Measurements from ENCODE around the gene SH3BP1. TPM values are rescaled to one million over a fixed set of nuclear protein-coding genes. Genes with fewer than 3 reads are reported as not detected.

Gene SH3BP1
- total and polyA plus RNA-seq, 2 experiments from 2014 or later = 9.5 to 46.7 TPM

DNA sequence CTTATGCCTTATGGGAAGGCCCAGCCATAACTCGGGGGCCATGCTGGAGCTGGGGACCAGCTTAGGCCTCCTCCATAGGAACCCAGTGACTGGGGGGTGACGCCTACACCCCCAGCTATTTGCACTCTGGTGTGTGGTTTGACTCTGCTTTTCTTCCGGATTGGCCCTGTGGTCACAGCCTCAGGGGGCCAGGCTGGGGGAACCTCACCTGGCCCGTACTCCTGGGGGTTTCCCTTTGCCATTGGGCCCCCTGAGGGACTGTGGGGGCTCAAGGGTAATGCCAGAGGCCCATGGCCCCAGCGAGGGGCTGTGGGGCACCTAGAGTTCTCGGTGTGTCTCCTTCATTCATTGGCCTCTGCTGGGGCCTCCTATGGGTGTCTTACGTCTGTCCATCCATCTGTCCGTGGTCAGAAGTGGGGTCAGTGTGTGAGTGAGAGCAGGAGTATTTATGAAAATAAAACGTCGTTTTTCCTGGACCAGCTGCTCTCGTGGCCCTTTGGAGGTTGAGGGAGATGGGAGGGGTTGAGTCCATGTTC, 6.3 kb upstream of the SH3BP1 start (continued):
- TF ChIP-seq, protein P1, sequence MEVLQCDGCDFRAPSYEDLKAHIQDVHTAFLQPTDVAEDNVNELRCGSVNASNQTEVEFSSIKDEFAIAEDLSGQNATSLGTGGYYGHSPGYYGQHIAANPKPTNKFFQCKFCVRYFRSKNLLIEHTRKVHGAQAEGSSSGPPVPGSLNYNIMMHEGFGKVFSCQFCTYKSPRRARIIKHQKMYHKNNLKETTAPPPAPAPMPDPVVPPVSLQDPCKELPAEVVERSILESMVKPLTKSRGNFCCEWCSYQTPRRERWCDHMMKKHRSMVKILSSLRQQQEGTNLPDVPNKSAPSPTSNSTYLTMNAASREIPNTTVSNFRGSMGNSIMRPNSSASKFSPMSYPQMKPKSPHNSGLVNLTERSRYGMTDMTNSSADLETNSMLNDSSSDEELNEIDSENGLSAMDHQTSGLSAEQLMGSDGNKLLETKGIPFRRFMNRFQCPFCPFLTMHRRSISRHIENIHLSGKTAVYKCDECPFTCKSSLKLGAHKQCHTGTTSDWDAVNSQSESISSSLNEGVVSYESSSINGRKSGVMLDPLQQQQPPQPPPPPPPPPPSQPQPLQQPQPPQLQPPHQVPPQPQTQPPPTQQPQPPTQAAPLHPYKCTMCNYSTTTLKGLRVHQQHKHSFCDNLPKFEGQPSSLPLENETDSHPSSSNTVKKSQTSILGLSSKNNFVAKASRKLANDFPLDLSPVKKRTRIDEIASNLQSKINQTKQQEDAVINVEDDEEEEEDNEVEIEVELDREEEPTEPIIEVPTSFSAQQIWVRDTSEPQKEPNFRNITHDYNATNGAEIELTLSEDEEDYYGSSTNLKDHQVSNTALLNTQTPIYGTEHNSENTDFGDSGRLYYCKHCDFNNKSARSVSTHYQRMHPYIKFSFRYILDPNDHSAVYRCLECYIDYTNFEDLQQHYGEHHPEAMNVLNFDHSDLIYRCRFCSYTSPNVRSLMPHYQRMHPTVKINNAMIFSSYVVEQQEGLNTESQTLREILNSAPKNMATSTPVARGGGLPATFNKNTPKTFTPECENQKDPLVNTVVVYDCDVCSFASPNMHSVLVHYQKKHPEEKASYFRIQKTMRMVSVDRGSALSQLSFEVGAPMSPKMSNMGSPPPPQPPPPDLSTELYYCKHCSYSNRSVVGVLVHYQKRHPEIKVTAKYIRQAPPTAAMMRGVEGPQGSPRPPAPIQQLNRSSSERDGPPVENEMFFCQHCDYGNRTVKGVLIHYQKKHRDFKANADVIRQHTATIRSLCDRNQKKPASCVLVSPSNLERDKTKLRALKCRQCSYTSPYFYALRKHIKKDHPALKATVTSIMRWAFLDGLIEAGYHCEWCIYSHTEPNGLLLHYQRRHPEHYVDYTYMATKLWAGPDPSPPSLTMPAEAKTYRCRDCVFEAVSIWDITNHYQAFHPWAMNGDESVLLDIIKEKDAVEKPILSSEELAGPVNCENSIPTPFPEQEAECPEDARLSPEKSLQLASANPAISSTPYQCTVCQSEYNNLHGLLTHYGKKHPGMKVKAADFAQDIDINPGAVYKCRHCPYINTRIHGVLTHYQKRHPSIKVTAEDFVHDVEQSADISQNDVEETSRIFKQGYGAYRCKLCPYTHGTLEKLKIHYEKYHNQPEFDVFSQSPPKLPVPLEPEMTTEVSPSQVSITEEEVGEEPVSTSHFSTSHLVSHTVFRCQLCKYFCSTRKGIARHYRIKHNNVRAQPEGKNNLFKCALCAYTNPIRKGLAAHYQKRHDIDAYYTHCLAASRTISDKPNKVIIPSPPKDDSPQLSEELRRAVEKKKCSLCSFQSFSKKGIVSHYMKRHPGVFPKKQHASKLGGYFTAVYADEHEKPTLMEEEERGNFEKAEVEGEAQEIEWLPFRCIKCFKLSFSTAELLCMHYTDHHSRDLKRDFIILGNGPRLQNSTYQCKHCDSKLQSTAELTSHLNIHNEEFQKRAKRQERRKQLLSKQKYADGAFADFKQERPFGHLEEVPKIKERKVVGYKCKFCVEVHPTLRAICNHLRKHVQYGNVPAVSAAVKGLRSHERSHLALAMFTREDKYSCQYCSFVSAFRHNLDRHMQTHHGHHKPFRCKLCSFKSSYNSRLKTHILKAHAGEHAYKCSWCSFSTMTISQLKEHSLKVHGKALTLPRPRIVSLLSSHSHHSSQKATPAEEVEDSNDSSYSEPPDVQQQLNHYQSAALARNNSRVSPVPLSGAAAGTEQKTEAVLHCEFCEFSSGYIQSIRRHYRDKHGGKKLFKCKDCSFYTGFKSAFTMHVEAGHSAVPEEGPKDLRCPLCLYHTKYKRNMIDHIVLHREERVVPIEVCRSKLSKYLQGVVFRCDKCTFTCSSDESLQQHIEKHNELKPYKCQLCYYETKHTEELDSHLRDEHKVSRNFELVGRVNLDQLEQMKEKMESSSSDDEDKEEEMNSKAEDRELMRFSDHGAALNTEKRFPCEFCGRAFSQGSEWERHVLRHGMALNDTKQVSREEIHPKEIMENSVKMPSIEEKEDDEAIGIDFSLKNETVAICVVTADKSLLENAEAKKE (CRISPR knock-in tag; IDR thresholded peaks at IDR 0.05) = no peak
- no peak for TF ChIP-seq ZNF331 (CRISPR knock-in tag; IDR thresholded peaks at IDR 0.05; ENCODE audit: low read depth)
- no peak for TF ChIP-seq CREB1 (CRISPR knock-in tag; IDR thresholded peaks at IDR 0.05; ENCODE audit: low read depth)

DNA sequence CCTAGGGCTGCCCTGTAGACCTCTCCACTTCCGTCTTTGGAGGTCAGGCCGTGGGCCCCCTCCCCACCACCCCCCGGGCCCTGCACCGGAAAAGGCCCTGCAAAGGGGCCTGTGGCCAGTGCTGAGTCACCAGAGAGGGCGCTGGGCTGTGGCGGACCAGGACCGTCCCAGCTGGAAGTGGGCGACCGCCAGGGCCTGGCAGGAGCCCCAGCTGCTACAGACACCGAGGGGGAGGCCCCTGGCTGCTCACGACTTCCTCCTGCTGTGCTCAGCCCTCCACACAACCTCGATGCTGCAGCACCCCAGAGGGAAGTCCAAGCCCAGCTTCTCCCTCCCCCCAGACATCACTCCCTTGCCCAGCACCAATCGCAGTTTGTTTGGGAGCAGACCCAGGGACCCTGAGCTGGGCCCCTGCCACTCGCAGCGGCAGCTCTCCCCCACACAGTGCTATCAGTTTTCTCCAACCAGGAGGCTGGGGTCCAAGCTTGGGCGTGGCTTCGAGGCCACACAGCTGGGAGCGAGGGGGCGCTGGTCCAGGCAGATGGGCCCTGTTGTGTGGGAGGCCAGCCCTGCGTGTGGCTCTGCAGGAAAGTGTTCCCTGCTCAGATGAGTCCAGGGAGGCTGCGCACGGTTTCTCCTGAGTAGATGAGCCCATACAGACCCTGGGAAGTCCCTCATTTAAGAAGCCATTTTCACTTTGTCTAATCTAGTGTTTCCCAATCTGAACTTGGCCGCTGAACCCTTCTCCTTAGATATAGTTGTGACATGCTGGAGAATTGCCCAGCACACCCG, 5.6 kb upstream of the SH3BP1 start:
- peak; percentile 86 for DNase-seq (ENCODE audit: low spot score)
- H3F3A ChIP-seq (replicated peaks; ENCODE audit: low read depth) = peaks cover 31% of the 10 kb centered on the region
- H3K79me2 ChIP-seq (replicated peaks; ENCODE audit: insufficient read depth) = no peaks in the 10 kb centered on the region
- peak; percentile 76 for ATAC-seq
- H3K4me1 ChIP-seq (ENCODE audit: insufficient read depth) = peaks cover 27% of the 10 kb centered on the region
- no peaks in the 10 kb centered on the region for H3K9me2 ChIP-seq (ENCODE audit: insufficient read depth)
- H3K4me3 ChIP-seq = peak overlapping the region; percentile 49
- H3K4me3 Mint-ChIP-seq = peak overlapping the region; percentile 42; the same call in 2 of the 3 replicates
- no peaks in the 10 kb centered on the region for H3K9me3 Mint-ChIP-seq
- peak overlapping the region; percentile 79 for H3K4me2 ChIP-seq
- peak overlapping the region; percentile 90 for H3K27ac Mint-ChIP-seq
- no peaks in the 10 kb centered on the region; the same call in 1 of the 2 replicates for H4K20me1 ChIP-seq (replicated peaks; ENCODE audit: insufficient read depth)
- no peaks in the 10 kb centered on the region; the same call in 2 of the 3 replicates for H3K36me3 Mint-ChIP-seq (ENCODE audit: low read depth)
- H3K27me3 Mint-ChIP-seq (ENCODE audit: insufficient read depth, low read depth, poor library complexity) = peaks cover 23% of the 10 kb centered on the region
- no peaks in the 10 kb centered on the region for H3K27me3 ChIP-seq (ENCODE audit: insufficient read depth)
- H3K36me3 ChIP-seq (ENCODE audit: insufficient read depth) = no peaks in the 10 kb centered on the region
- H2AFZ ChIP-seq = no peak overlapping the region
- peak overlapping the region; percentile 90 for H3K27ac ChIP-seq (ENCODE audit: low read depth)
- H3K4me1 Mint-ChIP-seq = peaks cover 39% of the 10 kb centered on the region
- TF ChIP-seq STAT1 (IDR thresholded peaks at IDR 0.05; ENCODE audit: unreplicated experiment) (no peak), JUNB (IDR thresholded peaks at IDR 0.05; ENCODE audit: unreplicated experiment) (no peak), ZNF114 (CRISPR knock-in tag; IDR thresholded peaks at IDR 0.05) (no peak), CREB1 (CRISPR knock-in tag; IDR thresholded peaks at IDR 0.05; ENCODE audit: low read depth) (0 out of 2 replicates have a peak, but pooled peaks have one; percentile 13), ZNF331 (CRISPR knock-in tag; IDR thresholded peaks at IDR 0.05; ENCODE audit: low read depth) (no peak), NANOG (IDR thresholded peaks at IDR 0.05; ENCODE audit: borderline replicate concordance) (no peak)
- TF ChIP-seq, protein P2, sequence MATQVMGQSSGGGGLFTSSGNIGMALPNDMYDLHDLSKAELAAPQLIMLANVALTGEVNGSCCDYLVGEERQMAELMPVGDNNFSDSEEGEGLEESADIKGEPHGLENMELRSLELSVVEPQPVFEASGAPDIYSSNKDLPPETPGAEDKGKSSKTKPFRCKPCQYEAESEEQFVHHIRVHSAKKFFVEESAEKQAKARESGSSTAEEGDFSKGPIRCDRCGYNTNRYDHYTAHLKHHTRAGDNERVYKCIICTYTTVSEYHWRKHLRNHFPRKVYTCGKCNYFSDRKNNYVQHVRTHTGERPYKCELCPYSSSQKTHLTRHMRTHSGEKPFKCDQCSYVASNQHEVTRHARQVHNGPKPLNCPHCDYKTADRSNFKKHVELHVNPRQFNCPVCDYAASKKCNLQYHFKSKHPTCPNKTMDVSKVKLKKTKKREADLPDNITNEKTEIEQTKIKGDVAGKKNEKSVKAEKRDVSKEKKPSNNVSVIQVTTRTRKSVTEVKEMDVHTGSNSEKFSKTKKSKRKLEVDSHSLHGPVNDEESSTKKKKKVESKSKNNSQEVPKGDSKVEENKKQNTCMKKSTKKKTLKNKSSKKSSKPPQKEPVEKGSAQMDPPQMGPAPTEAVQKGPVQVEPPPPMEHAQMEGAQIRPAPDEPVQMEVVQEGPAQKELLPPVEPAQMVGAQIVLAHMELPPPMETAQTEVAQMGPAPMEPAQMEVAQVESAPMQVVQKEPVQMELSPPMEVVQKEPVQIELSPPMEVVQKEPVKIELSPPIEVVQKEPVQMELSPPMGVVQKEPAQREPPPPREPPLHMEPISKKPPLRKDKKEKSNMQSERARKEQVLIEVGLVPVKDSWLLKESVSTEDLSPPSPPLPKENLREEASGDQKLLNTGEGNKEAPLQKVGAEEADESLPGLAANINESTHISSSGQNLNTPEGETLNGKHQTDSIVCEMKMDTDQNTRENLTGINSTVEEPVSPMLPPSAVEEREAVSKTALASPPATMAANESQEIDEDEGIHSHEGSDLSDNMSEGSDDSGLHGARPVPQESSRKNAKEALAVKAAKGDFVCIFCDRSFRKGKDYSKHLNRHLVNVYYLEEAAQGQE (IDR thresholded peaks at IDR 0.05; ENCODE audit: unreplicated experiment) = no peak
- TF ChIP-seq, protein P3, sequence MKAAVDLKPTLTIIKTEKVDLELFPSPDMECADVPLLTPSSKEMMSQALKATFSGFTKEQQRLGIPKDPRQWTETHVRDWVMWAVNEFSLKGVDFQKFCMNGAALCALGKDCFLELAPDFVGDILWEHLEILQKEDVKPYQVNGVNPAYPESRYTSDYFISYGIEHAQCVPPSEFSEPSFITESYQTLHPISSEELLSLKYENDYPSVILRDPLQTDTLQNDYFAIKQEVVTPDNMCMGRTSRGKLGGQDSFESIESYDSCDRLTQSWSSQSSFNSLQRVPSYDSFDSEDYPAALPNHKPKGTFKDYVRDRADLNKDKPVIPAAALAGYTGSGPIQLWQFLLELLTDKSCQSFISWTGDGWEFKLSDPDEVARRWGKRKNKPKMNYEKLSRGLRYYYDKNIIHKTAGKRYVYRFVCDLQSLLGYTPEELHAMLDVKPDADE (IDR thresholded peaks at IDR 0.05) = 0 out of 2 replicates have a peak, but pooled peaks have one; percentile 38
- TF ChIP-seq, protein P4, sequence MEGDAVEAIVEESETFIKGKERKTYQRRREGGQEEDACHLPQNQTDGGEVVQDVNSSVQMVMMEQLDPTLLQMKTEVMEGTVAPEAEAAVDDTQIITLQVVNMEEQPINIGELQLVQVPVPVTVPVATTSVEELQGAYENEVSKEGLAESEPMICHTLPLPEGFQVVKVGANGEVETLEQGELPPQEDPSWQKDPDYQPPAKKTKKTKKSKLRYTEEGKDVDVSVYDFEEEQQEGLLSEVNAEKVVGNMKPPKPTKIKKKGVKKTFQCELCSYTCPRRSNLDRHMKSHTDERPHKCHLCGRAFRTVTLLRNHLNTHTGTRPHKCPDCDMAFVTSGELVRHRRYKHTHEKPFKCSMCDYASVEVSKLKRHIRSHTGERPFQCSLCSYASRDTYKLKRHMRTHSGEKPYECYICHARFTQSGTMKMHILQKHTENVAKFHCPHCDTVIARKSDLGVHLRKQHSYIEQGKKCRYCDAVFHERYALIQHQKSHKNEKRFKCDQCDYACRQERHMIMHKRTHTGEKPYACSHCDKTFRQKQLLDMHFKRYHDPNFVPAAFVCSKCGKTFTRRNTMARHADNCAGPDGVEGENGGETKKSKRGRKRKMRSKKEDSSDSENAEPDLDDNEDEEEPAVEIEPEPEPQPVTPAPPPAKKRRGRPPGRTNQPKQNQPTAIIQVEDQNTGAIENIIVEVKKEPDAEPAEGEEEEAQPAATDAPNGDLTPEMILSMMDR (conservative IDR thresholded peaks at IDR 0.05; ENCODE audit: low read depth in 2 of 2) = peak; percentile 3 to 55; a peak in 2 of 4 replicates

Data from GM23338 (cell line).